Neural progenitor cell (in vitro differentiated cells): ENCODE measurements around the gene PA2G4. TPM values are rescaled to one million over a fixed set of nuclear protein-coding genes. Genes with fewer than 3 reads are reported as not detected.

Experiments used
- DNase-seq: peaks from one replicate; pipeline ENCODE4 v3.0.0-alpha.2; 2016; ENCODE audit warnings: low spot score
- H2AFZ ChIP-seq: fragments of 200-600 bp; sonication (generic); replicated peaks from 2 replicates; pipeline ENCODE4 v1.6.1; 2016; ENCODE audit warnings: antibody characterized with exemption
- H3F3A ChIP-seq: fragments of 200-600 bp; sonication (generic); 2 replicates; pipeline ENCODE4 v1.6.1; 2016; ENCODE audit warnings: antibody characterized with exemption, low read depth
- H3K27ac ChIP-seq: fragments of 200-600 bp; sonication (generic); 2 replicates; pipeline ENCODE4 v1.5.1; 2016; ENCODE audit warnings: mild to moderate bottlenecking
- H3K27me3 ChIP-seq: fragments of 200-600 bp; sonication (generic); 2 replicates; pipeline ENCODE4 v1.6.1; 2016; ENCODE audit warnings: mild to moderate bottlenecking, moderate library complexity
- H3K36me3 ChIP-seq: fragments of 200-600 bp; sonication (generic); 2 replicates; pipeline ENCODE4 v1.5.1; 2016
- H3K4me1 ChIP-seq: fragments of 200-600 bp; sonication (generic); 2 replicates; pipeline ENCODE4 v1.6.1; 2016; ENCODE audit warnings: mixed run types
- H3K4me2 ChIP-seq: fragments of 200-600 bp; sonication (generic); 2 replicates; pipeline ENCODE4 v1.6.1; 2016
- H3K4me3 ChIP-seq: fragments of 200-600 bp; sonication (generic); 2 replicates; pipeline ENCODE4 v1.5.1; 2016
- H3K79me2 ChIP-seq: fragments of 200-600 bp; sonication (generic); 2 replicates; pipeline ENCODE4 v1.6.1; 2016; ENCODE audit warnings: low read depth
- H3K9ac ChIP-seq: fragments of 200-600 bp; sonication (generic); 2 replicates; pipeline ENCODE4 v1.6.1; 2016
- H3K9me3 ChIP-seq: fragments of 200-600 bp; sonication (generic); 2 replicates; pipeline ENCODE4 v1.5.1; 2016; ENCODE audit warnings: low read depth
- H4K20me1 ChIP-seq: fragments of 200-600 bp; sonication (generic); 2 replicates; pipeline ENCODE4 v1.6.1; 2016; ENCODE audit warnings: low read depth
- H3K27ac Mint-ChIP-seq: 3 replicates; pipeline ENCODE4 v1.8.0; 2021; ENCODE audit warnings: mixed read lengths
- H3K27me3 Mint-ChIP-seq: 2 replicates; pipeline ENCODE4 v1.8.0; 2022; ENCODE audit warnings: low read depth, mild to moderate bottlenecking, inconsistent platforms, moderate library complexity, mixed read lengths; ENCODE audit not compliant: insufficient read depth
- H3K36me3 Mint-ChIP-seq: 3 replicates; pipeline ENCODE4 v1.8.0; 2021; ENCODE audit warnings: mixed read lengths
- H3K4me1 Mint-ChIP-seq: 3 replicates; pipeline ENCODE4 v1.8.0; 2021; ENCODE audit warnings: mixed read lengths
- H3K4me3 Mint-ChIP-seq: 3 replicates; pipeline ENCODE4 v1.8.0; 2021; ENCODE audit warnings: mild to moderate bottlenecking, moderate library complexity, mixed read lengths
- H3K9me3 Mint-ChIP-seq: 3 replicates; pipeline ENCODE4 v1.8.0; 2020; ENCODE audit warnings: mixed read lengths
- EZH2 ChIP-seq: fragments of 200-600 bp; sonication (generic); IDR thresholded peaks from 2 replicates; pipeline ENCODE4 v1.6.1; 2017; ENCODE audit warnings: antibody characterized with exemption, mild to moderate bottlenecking, moderate library complexity
- EZH2phosphoT487 ChIP-seq: fragments of 200-600 bp; sonication (generic); IDR thresholded peaks from 2 replicates; pipeline ENCODE4 v1.6.1; 2017; ENCODE audit warnings: antibody characterized with exemption
- total RNA-seq: library from RNA; depleted of rRNA; stranded (reverse); fragments of >200 nt; gene quantifications from 2 replicates; pipeline ENCODE4 v1.2.3, GENCODE V29; 2015; ENCODE audit warnings: low replicate concordance
- TF ChIP-seq, protein P1 (sequence below): fragments of 200-600 bp; sonication (generic); IDR thresholded peaks from 2 replicates; pipeline ENCODE4 v1.5.1; 2017; ENCODE audit warnings: antibody characterized with exemption, mild to moderate bottlenecking

The PA2G4 gene
- total RNA-seq, 1 donor from 2014 or later, result 242 TPM

DNA sequence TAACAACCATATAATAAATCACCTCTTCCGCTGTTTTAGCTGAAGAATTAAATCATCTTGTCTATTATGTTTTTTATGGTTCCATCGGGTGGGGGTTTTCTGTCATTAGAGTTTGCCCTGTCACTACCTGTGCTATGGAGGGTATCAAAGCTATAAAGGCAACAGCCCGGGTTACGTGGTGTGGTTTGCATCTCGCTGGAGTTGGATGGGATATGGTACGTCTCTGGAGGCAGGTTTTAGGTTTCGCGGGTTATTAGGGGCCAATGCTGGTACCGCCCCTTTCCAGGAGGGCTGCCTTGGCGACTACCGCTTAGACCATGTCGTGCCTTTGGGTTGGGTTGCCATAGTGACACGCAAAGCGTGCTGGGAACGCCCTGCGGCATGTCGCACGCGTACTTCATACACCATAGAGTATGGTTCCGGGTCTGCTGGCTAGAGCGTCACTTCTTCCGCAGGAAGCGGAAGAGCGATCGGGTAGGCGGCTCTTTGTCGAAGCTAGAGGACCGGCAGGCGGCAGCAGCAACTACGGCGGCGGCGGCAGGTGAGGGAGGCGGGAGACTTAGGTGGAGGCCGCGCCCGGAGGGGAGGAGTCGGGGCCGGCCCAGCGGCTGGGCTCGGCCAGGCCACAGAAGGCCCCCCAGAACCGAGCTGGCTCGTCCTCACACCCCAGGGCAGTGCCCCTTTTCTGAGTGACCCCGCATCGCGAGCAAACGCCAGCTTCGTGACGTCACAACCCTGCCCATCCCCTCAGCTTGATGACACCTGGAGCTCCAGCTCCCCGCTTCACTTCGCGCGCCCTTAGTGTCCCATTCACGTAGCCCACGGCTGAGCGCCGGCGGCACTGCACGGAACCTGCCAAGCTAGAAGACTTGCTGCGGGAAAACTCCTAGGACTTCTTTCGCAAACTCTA lies 13.7 kb downstream of the PA2G4 start, which contains the start of gene ZC3H10:
ZC3H10 (plus strand) TSS at position 489 of the 910 bp plus-strand sequence. CDS start 2,297 bp downstream, outside the sequence.
- Histone ChIP-seq H3K79me2 (peaks cover 23% of the 10 kb centered on the region), H3K4me1 (peaks cover 12% of the 10 kb centered on the region), H4K20me1 (peaks cover 26% of the 10 kb centered on the region), H3K9me3 (no peaks in the 10 kb centered on the region), H3F3A (peaks cover 60% of the 10 kb centered on the region), H3K4me3 (peak within 1 kb of the TSS; percentile 62), H3K9ac (peak within 1 kb of the TSS; percentile 98), H3K36me3 (peaks cover 3% of the 10 kb centered on the region), H3K4me2 (peak within 1 kb of the TSS; percentile 99), H3K27me3 (no peaks in the 10 kb centered on the region), H2AFZ (peak within 1 kb of the TSS; percentile 12), H3K27ac (peak within 1 kb of the TSS; percentile 96)
- H3K27ac Mint-ChIP-seq, result peak within 1 kb of the TSS; percentile 98
- no peaks in the 10 kb centered on the region for H3K9me3 Mint-ChIP-seq
- TF ChIP-seq EZH2, result no peak
- TF ChIP-seq, protein P1, sequence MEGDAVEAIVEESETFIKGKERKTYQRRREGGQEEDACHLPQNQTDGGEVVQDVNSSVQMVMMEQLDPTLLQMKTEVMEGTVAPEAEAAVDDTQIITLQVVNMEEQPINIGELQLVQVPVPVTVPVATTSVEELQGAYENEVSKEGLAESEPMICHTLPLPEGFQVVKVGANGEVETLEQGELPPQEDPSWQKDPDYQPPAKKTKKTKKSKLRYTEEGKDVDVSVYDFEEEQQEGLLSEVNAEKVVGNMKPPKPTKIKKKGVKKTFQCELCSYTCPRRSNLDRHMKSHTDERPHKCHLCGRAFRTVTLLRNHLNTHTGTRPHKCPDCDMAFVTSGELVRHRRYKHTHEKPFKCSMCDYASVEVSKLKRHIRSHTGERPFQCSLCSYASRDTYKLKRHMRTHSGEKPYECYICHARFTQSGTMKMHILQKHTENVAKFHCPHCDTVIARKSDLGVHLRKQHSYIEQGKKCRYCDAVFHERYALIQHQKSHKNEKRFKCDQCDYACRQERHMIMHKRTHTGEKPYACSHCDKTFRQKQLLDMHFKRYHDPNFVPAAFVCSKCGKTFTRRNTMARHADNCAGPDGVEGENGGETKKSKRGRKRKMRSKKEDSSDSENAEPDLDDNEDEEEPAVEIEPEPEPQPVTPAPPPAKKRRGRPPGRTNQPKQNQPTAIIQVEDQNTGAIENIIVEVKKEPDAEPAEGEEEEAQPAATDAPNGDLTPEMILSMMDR, result peak; percentile 60
- peaks cover 25% of the 10 kb centered on the region for H3K4me1 Mint-ChIP-seq
- H3K36me3 Mint-ChIP-seq, result peaks cover 28% of the 10 kb centered on the region
- H3K27me3 Mint-ChIP-seq, result peaks cover 7% of the 10 kb centered on the region
- peak within 1 kb of the TSS; percentile 99 for H3K4me3 Mint-ChIP-seq
- peak; percentile 99 for DNase-seq

DNA sequence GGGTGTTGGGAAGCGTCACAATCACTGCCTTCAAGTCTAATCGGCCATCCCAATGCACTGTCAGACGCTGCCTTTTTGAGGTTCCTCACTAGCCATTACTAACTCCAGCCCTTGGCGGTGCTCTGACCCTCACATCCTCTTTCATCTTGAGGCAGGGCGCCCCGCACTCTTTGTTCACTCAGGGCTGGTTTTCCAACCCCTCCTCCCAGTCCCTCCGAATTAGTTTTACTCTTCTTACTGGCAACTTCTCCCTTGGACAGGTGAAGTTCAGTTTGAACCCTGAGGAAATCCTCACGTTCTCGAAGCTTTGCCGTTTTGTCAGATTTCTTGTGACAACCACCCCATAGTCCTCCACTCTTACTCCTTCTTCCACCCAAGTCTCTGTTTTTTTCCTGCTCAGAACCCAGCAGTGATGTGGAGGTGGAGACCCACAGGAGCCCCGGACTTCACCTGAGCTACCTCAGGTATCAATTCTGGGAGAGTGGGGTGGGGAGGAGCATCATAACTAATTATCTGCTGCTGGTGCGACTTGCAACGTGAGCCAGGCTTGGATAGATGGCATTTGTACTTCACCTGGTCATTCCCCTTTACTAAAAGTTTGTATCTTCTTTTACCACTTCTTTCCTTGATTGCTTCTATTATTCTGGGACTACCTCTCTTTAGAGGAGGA lies 14.5 kb downstream of the PA2G4 start:
- no peaks in the 10 kb centered on the region for H3K9me3 ChIP-seq
- H3K9ac ChIP-seq, result peak overlapping the region; percentile 47
- Mint-ChIP-seq H3K4me3 (peak overlapping the region; percentile 99), H3K4me1 (peaks cover 25% of the 10 kb centered on the region), H3K27me3 (peaks cover 7% of the 10 kb centered on the region), H3K9me3 (no peaks in the 10 kb centered on the region), H3K36me3 (peaks cover 20% of the 10 kb centered on the region), H3K27ac (peak overlapping the region; percentile 72)
- peak overlapping the region; percentile 12 for H2AFZ ChIP-seq
- no peaks in the 10 kb centered on the region for H3K27me3 ChIP-seq
- peaks cover 3% of the 10 kb centered on the region for H3K36me3 ChIP-seq
- H3K27ac ChIP-seq, result peak overlapping the region; percentile 13
- peaks cover 52% of the 10 kb centered on the region for H3F3A ChIP-seq
- H3K4me1 ChIP-seq, result peaks cover 12% of the 10 kb centered on the region
- peak overlapping the region; percentile 62 for H3K4me3 ChIP-seq
- H3K79me2 ChIP-seq, result peaks cover 23% of the 10 kb centered on the region
- H4K20me1 ChIP-seq, result peaks cover 26% of the 10 kb centered on the region
- no peak for TF ChIP-seq EZH2
- no peak for TF ChIP-seq EZH2phosphoT487
- TF ChIP-seq, protein P1, result no peak
- no peak for DNase-seq
- peak overlapping the region; percentile 94 for H3K4me2 ChIP-seq

DNA sequence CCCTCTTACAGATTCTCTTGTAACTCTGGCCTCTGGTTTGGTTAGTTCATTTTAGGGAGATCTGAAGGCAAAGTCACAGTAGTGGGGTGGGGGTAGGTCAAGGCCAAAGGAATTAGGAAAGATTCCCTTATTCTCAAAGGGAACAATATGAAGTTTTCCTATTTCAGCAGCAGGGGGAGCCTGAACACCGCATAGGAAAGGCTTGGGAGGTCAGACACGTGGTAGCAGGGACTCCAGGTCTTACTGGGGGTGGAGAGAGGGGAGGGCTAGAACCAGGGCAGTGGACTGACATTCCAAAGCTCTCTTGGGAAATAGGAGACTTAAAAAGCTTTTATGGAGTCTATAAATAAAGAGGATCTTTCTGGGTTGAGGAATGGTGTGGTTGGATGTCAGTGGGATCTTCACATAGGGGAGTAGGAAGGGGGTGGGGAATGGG lies 15.0 kb downstream of the PA2G4 start:
- Mint-ChIP-seq H3K36me3 (peaks cover 18% of the 10 kb centered on the region), H3K9me3 (no peaks in the 10 kb centered on the region), H3K4me3 (peak overlapping the region; percentile 99), H3K27ac (peak overlapping the region; percentile 72), H3K27me3 (peaks cover 7% of the 10 kb centered on the region), H3K4me1 (peaks cover 25% of the 10 kb centered on the region)
- DNase-seq, result peak; percentile 87
- Histone ChIP-seq H3K9me3 (no peaks in the 10 kb centered on the region), H3K4me3 (peak overlapping the region; percentile 62), H2AFZ (no peak overlapping the region), H3K27ac (no peak overlapping the region), H3K4me1 (peaks cover 12% of the 10 kb centered on the region), H3K79me2 (peaks cover 23% of the 10 kb centered on the region), H3K9ac (no peak overlapping the region), H4K20me1 (peaks cover 26% of the 10 kb centered on the region), H3K4me2 (peak overlapping the region; percentile 94), H3F3A (peaks cover 47% of the 10 kb centered on the region), H3K27me3 (no peaks in the 10 kb centered on the region), H3K36me3 (peaks cover 3% of the 10 kb centered on the region)
- TF ChIP-seq EZH2 (no peak), EZH2phosphoT487 (no peak)
- TF ChIP-seq, protein P1, result peak; percentile 75
